Neural progenitor cell (in vitro differentiated cells): Measurements from ENCODE around the gene AADACL4. TPM values are rescaled to one million over a fixed set of nuclear protein-coding genes. Genes with fewer than 3 reads are reported as not detected.
"Not testable (repeated sequence)": the region's sequence is repeated elsewhere in the genome, so short reads cannot be mapped to it uniquely, and the experiment has no call there.

Experiments used
- DNase-seq: peaks from one replicate; pipeline ENCODE4 v3.0.0-alpha.2; 2016; ENCODE audit warnings: low spot score
- H2AFZ ChIP-seq: fragments of 200-600 bp; sonication (generic); replicated peaks from 2 replicates; pipeline ENCODE4 v1.6.1; 2016; ENCODE audit warnings: antibody characterized with exemption
- H3F3A ChIP-seq: fragments of 200-600 bp; sonication (generic); 2 replicates; pipeline ENCODE4 v1.6.1; 2016; ENCODE audit warnings: antibody characterized with exemption, low read depth
- H3K27ac ChIP-seq: fragments of 200-600 bp; sonication (generic); 2 replicates; pipeline ENCODE4 v1.5.1; 2016; ENCODE audit warnings: mild to moderate bottlenecking
- H3K27me3 ChIP-seq: fragments of 200-600 bp; sonication (generic); 2 replicates; pipeline ENCODE4 v1.6.1; 2016; ENCODE audit warnings: mild to moderate bottlenecking, moderate library complexity
- H3K36me3 ChIP-seq: fragments of 200-600 bp; sonication (generic); 2 replicates; pipeline ENCODE4 v1.5.1; 2016
- H3K4me1 ChIP-seq: fragments of 200-600 bp; sonication (generic); 2 replicates; pipeline ENCODE4 v1.6.1; 2016; ENCODE audit warnings: mixed run types
- H3K4me2 ChIP-seq: fragments of 200-600 bp; sonication (generic); 2 replicates; pipeline ENCODE4 v1.6.1; 2016
- H3K4me3 ChIP-seq: fragments of 200-600 bp; sonication (generic); 2 replicates; pipeline ENCODE4 v1.5.1; 2016
- H3K79me2 ChIP-seq: fragments of 200-600 bp; sonication (generic); 2 replicates; pipeline ENCODE4 v1.6.1; 2016; ENCODE audit warnings: low read depth
- H3K9ac ChIP-seq: fragments of 200-600 bp; sonication (generic); 2 replicates; pipeline ENCODE4 v1.6.1; 2016
- H3K9me3 ChIP-seq: fragments of 200-600 bp; sonication (generic); 2 replicates; pipeline ENCODE4 v1.5.1; 2016; ENCODE audit warnings: low read depth
- H4K20me1 ChIP-seq: fragments of 200-600 bp; sonication (generic); 2 replicates; pipeline ENCODE4 v1.6.1; 2016; ENCODE audit warnings: low read depth
- H3K27ac Mint-ChIP-seq: 3 replicates; pipeline ENCODE4 v1.8.0; 2021; ENCODE audit warnings: mixed read lengths
- H3K27me3 Mint-ChIP-seq: 2 replicates; pipeline ENCODE4 v1.8.0; 2022; ENCODE audit warnings: low read depth, mild to moderate bottlenecking, inconsistent platforms, moderate library complexity, mixed read lengths; ENCODE audit not compliant: insufficient read depth
- H3K36me3 Mint-ChIP-seq: 3 replicates; pipeline ENCODE4 v1.8.0; 2021; ENCODE audit warnings: mixed read lengths
- H3K4me1 Mint-ChIP-seq: 3 replicates; pipeline ENCODE4 v1.8.0; 2021; ENCODE audit warnings: mixed read lengths
- H3K4me3 Mint-ChIP-seq: 3 replicates; pipeline ENCODE4 v1.8.0; 2021; ENCODE audit warnings: mild to moderate bottlenecking, moderate library complexity, mixed read lengths
- H3K9me3 Mint-ChIP-seq: 3 replicates; pipeline ENCODE4 v1.8.0; 2020; ENCODE audit warnings: mixed read lengths
- EZH2 ChIP-seq: fragments of 200-600 bp; sonication (generic); IDR thresholded peaks from 2 replicates; pipeline ENCODE4 v1.6.1; 2017; ENCODE audit warnings: antibody characterized with exemption, mild to moderate bottlenecking, moderate library complexity
- EZH2phosphoT487 ChIP-seq: fragments of 200-600 bp; sonication (generic); IDR thresholded peaks from 2 replicates; pipeline ENCODE4 v1.6.1; 2017; ENCODE audit warnings: antibody characterized with exemption
- total RNA-seq: library from RNA; depleted of rRNA; stranded (reverse); fragments of >200 nt; gene quantifications from 2 replicates; pipeline ENCODE4 v1.2.3, GENCODE V29; 2015; ENCODE audit warnings: low replicate concordance
- TF ChIP-seq, protein P1 (sequence below): fragments of 200-600 bp; sonication (generic); IDR thresholded peaks from 2 replicates; pipeline ENCODE4 v1.5.1; 2017; ENCODE audit warnings: antibody characterized with exemption, mild to moderate bottlenecking

AADACL4 gene
- total RNA-seq, 1 donor from 2014 or later, result not detected

DNA sequence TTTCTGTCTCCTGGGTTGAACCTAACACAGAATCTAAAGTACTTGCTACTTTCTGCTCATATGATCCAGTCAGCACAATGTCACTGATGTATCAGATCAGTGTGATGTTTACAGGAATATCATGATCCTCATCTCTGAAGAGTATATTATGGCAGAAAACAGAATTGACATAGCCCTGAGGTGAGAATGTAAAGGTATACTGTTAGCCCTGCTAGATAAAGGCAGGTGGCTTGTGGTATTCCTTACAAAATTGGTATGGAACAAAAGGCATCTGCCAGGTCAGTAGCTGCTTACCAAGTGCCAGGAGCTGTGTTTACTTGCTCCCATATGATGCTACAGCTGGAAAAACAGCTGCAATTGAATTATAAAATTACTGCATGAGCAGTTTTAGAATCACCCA, 30.5 kb downstream of the AADACL4 start:
- Histone ChIP-seq H3K9ac (no peak overlapping the region), H3K4me3 (no peak overlapping the region), H3K4me2 (no peak overlapping the region), H3K27me3 (no peaks in the 10 kb centered on the region), H3F3A (no peaks in the 10 kb centered on the region), H3K36me3 (no peaks in the 10 kb centered on the region), H4K20me1 (no peaks in the 10 kb centered on the region), H3K4me1 (no peaks in the 10 kb centered on the region), H2AFZ (no peak overlapping the region), H3K27ac (no peak overlapping the region), H3K79me2 (no peaks in the 10 kb centered on the region), H3K9me3 (no peaks in the 10 kb centered on the region)
- H3K4me3 Mint-ChIP-seq, result no peak overlapping the region
- DNase-seq, result no peak
- no peak overlapping the region for H3K27ac Mint-ChIP-seq
- H3K27me3 Mint-ChIP-seq, result peaks cover 4% of the 10 kb centered on the region
- TF ChIP-seq EZH2 (no peak), EZH2phosphoT487 (no peak)
- TF ChIP-seq, protein P1, sequence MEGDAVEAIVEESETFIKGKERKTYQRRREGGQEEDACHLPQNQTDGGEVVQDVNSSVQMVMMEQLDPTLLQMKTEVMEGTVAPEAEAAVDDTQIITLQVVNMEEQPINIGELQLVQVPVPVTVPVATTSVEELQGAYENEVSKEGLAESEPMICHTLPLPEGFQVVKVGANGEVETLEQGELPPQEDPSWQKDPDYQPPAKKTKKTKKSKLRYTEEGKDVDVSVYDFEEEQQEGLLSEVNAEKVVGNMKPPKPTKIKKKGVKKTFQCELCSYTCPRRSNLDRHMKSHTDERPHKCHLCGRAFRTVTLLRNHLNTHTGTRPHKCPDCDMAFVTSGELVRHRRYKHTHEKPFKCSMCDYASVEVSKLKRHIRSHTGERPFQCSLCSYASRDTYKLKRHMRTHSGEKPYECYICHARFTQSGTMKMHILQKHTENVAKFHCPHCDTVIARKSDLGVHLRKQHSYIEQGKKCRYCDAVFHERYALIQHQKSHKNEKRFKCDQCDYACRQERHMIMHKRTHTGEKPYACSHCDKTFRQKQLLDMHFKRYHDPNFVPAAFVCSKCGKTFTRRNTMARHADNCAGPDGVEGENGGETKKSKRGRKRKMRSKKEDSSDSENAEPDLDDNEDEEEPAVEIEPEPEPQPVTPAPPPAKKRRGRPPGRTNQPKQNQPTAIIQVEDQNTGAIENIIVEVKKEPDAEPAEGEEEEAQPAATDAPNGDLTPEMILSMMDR, result no peak
- no peaks in the 10 kb centered on the region for H3K4me1 Mint-ChIP-seq
- no peaks in the 10 kb centered on the region for H3K36me3 Mint-ChIP-seq
- H3K9me3 Mint-ChIP-seq, result no peaks in the 10 kb centered on the region

DNA sequence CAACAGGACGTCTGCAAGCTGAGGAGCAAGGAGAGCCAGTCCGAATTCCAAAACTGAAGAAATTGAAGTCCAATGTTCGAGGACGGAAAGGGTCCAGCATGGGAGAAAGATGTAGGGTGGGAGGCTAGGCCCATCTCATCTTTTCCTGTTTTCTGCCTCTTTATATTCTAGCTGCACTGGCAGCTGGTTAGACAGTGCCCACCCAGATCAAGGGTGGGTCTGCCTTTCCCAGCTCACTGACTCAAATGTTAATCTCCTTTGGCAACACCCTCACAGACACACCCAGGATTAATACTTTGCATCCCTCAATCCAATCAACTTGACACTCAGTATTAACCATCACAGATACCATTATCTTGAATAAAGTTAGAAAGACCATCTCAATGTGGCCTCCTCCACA, 32.2 kb downstream of the AADACL4 start:
- DNase-seq, H3K27ac ChIP-seq, H3K9ac ChIP-seq, H3K4me3 Mint-ChIP-seq, H3K4me3 ChIP-seq, H3K36me3 ChIP-seq, H3F3A ChIP-seq, H3K4me1 Mint-ChIP-seq, H3K27ac Mint-ChIP-seq, H2AFZ ChIP-seq, H3K4me2 ChIP-seq, H3K4me1 ChIP-seq, H3K9me3 ChIP-seq, H3K27me3 Mint-ChIP-seq, H4K20me1 ChIP-seq, H3K9me3 Mint-ChIP-seq, H3K79me2 ChIP-seq, H3K27me3 ChIP-seq, H3K36me3 Mint-ChIP-seq: not testable (repeated sequence)

- Mint-ChIP-seq H3K4me1 (no peaks in the 10 kb centered on the region), H3K27me3 (peaks cover 4% of the 10 kb centered on the region), H3K27ac (no peak overlapping the region), H3K9me3 (no peaks in the 10 kb centered on the region), H3K36me3 (no peaks in the 10 kb centered on the region), H3K4me3 (no peak overlapping the region)
- no peaks in the 10 kb centered on the region for H3K36me3 ChIP-seq
- TF ChIP-seq EZH2, result no peak
- TF ChIP-seq, protein P1, result no peak
- TF ChIP-seq EZH2phosphoT487, result no peak
- H4K20me1 ChIP-seq, result no peaks in the 10 kb centered on the region
- H2AFZ ChIP-seq, result no peak overlapping the region
- no peaks in the 10 kb centered on the region for H3K4me1 ChIP-seq
- no peak overlapping the region for H3K27ac ChIP-seq
- H3K9me3 ChIP-seq, result no peaks in the 10 kb centered on the region
- DNase-seq, result no peak
- no peak overlapping the region for H3K9ac ChIP-seq
- H3K4me2 ChIP-seq, result no peak overlapping the region
- H3F3A ChIP-seq, result no peaks in the 10 kb centered on the region
- H3K27me3 ChIP-seq, result no peaks in the 10 kb centered on the region
- no peak overlapping the region for H3K4me3 ChIP-seq
- H3K79me2 ChIP-seq, result no peaks in the 10 kb centered on the region
These were observed 33.7 kb downstream of the AADACL4 start for GRCh38 chr1:12677565-12677964.

- H3K79me2 ChIP-seq, result no peaks in the 10 kb centered on the region
- H3K36me3 Mint-ChIP-seq, result no peaks in the 10 kb centered on the region
- no peak overlapping the region for H3K9ac ChIP-seq
- no peaks in the 10 kb centered on the region for H3K4me1 Mint-ChIP-seq
- H4K20me1 ChIP-seq, result no peaks in the 10 kb centered on the region
- H3K4me2 ChIP-seq, result no peak overlapping the region
- peaks cover 3% of the 10 kb centered on the region for H3K9me3 Mint-ChIP-seq
- no peaks in the 10 kb centered on the region for H3K9me3 ChIP-seq
- peaks cover 3% of the 10 kb centered on the region for H3K27me3 Mint-ChIP-seq
- TF ChIP-seq, protein P1, result no peak
- TF ChIP-seq EZH2phosphoT487 (no peak), EZH2 (no peak)
- no peak overlapping the region for H3K4me3 Mint-ChIP-seq
- no peak overlapping the region for H2AFZ ChIP-seq
- no peaks in the 10 kb centered on the region for H3K36me3 ChIP-seq
- H3K4me3 ChIP-seq, result no peak overlapping the region
- H3K27ac Mint-ChIP-seq, result no peak overlapping the region
- no peaks in the 10 kb centered on the region for H3K4me1 ChIP-seq
- H3F3A ChIP-seq, result no peaks in the 10 kb centered on the region
- DNase-seq, result no peak
- H3K27ac ChIP-seq, result no peak overlapping the region
- no peaks in the 10 kb centered on the region for H3K27me3 ChIP-seq
These were observed 34.5 kb downstream of the AADACL4 start for GRCh38 chr1:12678350-12678749.
